OCI-LY3 (cell line): ENCODE measurements around the gene SUCNR1.

Experiments used
- CTCF ChIP-seq: fragments of 200-600, 300-600 bp; sonication (generic); IDR thresholded peaks from 2 replicates; pipeline ENCODE4 v1.5.1; 2014; ENCODE audit warnings: antibody characterized with exemption, low read length, low read depth
- EZH2phosphoT487 ChIP-seq: fragments of 200-600 bp; shearing (Covaris generic); IDR thresholded peaks from 2 replicates; pipeline ENCODE4 v1.6.1; 2018; ENCODE audit warnings: antibody characterized with exemption, mixed run types, low read depth

DNA sequence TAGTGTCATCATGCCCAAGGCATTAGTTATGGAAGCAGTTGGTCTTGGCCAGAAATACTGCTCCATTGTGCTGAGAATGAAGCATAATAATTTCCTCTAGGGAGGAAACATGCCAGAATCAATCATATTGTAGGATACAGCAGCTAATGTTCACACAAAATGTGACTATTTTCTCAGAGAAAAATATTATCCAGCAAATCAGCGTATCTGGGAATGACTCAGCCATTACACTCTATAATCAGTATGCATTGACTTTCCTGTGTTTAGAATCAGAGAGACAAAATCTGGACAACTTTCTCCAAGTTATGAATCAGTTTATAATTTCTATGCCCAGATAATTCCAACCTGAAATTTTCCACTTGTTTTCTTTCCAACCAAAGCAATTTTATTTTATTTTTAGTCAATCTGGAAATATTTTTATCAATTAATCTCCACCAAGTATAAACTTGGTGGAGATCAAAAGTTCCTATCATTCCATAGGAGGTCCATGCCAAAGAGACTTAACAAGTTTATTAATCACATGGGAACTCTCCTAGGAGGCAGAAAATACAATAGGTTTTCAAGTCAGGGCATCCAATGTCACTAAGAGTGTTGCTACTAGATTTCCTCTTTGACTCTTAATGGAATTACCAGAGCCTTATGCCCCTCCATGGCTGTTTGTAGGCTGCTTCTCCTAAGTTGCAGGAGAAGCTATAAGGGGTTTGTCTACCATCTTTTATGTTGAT is 36.4 kb downstream of the SUCNR1 start:
- TF ChIP-seq CTCF (no peak), EZH2phosphoT487 (no peak)
